H1 (cell line): ENCODE data around the gene HS3ST5.

ENCODE experiments used
- BCL11A ChIP-seq, 2 experiments: IDR thresholded peaks; one replicate each; pipeline ENCODE4 v1.6.1; 2011; ENCODE audit warnings: low read depth in 2 of 2, low read length in 2 of 2, mild to moderate bottlenecking in 2 of 2
- CBX8 ChIP-seq: fragments of 300-800, 300-1000 bp; sonication (generic); IDR thresholded peaks from 2 replicates; pipeline ENCODE4 v1.7.1; 2016; ENCODE audit warnings: low read depth, low read length, borderline replicate concordance
- EZH2 ChIP-seq: fragments of 200-600 bp; sonication (generic); IDR thresholded peaks from 2 replicates; pipeline ENCODE4 v1.7.1; 2012; ENCODE audit warnings: low read depth, mild to moderate bottlenecking, moderate library complexity, low read length, inconsistent platforms; ENCODE audit not compliant: severe bottlenecking
- SUZ12 ChIP-seq: fragments of 200-600 bp; sonication (generic); IDR thresholded peaks from 2 replicates; pipeline ENCODE4 v1.6.1; 2012; ENCODE audit warnings: mild to moderate bottlenecking, inconsistent platforms, low read length, moderate library complexity, mixed read lengths
- TF ChIP-seq, protein P1 (sequence below), 3 experiments: IDR thresholded peaks; 1 replicate in 2 of 3; 2 replicates in 1 of 3; pipeline versions ENCODE4 v1.5.1 to v1.6.1; 2011; ENCODE audit warnings: low read length in 3 of 3, mild to moderate bottlenecking in 3 of 3, inconsistent platforms in 2 of 3, low read depth in 1 of 3, moderate library complexity in 1 of 3; ENCODE audit not compliant: insufficient read depth in 1 of 3; ENCODE audit errors: control extremely low read depth in 1 of 3

DNA sequence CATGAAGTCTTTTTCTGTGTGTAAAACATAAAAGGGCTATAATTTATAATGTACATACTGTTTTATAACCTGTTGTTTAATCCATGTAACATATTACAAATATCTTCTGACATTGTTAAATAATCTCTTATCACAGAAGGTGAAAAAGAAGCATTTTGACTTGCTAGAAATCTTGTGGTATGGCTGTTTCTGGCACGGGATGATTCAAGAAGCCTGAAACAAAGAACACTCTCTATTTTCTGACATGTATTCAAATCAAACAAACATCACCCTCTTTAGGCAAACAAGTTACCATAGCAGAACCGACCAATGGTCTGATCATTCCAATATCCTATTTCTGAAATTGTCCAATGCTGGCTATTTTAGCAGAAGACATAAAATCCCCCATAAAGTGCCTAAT, 55.4 kb downstream of the HS3ST5 start:
- TF ChIP-seq CBX8 (no peak), BCL11A (IDR thresholded peaks at IDR 0.05; ENCODE audit: low read depth in 2 of 2, low read length in 2 of 2) (no peak), SUZ12 (no peak), EZH2 (no peak)
- TF ChIP-seq, protein P1, sequence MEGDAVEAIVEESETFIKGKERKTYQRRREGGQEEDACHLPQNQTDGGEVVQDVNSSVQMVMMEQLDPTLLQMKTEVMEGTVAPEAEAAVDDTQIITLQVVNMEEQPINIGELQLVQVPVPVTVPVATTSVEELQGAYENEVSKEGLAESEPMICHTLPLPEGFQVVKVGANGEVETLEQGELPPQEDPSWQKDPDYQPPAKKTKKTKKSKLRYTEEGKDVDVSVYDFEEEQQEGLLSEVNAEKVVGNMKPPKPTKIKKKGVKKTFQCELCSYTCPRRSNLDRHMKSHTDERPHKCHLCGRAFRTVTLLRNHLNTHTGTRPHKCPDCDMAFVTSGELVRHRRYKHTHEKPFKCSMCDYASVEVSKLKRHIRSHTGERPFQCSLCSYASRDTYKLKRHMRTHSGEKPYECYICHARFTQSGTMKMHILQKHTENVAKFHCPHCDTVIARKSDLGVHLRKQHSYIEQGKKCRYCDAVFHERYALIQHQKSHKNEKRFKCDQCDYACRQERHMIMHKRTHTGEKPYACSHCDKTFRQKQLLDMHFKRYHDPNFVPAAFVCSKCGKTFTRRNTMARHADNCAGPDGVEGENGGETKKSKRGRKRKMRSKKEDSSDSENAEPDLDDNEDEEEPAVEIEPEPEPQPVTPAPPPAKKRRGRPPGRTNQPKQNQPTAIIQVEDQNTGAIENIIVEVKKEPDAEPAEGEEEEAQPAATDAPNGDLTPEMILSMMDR (IDR thresholded peaks at IDR 0.05; ENCODE audit: control extremely low read depth in 1 of 3, insufficient read depth in 1 of 3, low read depth in 1 of 3, low read length in 3 of 3): no peak
